HG03097 (cell line): ENCODE data around the gene LRRC4C.

Source experiments
- ATAC-seq: cut with Tn5 transposase; IDR thresholded peaks from one replicate; pipeline ENCODE4 v1.9.1; 2021; ENCODE audit not compliant: unreplicated experiment, low FRiP score

Gene LRRC4C

DNA sequence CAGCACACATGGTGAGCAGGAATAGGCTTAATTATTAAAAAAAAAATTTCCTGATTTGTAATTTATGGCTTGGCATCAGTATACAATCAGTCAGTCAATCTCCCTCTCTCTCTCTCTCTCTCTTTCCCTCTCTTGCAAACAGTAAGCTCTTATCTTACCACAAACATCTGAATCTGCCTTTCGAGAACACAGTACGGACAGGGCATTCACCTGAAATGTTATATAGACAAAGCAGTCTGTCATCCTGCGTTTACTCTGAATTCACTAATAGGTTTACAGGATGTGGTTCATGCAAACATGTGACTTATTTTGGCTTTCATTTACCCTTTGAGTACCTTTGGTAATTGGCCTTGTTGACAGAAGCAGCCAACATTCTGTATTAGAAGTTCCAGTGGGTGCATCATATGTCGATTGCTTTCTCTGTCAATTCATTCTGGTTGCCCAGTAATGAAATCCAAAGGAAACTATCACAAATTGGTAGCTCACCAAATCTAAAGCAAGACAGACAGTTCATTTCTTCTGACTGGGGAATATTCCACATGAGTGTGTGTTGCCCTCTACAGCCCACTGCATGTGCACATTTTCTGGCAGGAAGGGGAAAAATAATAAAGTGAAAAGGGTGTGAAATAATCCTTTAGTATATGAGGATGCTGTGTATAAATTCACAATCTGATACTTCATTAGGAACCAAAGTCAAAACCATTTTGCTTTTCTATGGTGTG lies 1058.2 kb downstream of the LRRC4C start:
- ATAC-seq, result no peak

DNA sequence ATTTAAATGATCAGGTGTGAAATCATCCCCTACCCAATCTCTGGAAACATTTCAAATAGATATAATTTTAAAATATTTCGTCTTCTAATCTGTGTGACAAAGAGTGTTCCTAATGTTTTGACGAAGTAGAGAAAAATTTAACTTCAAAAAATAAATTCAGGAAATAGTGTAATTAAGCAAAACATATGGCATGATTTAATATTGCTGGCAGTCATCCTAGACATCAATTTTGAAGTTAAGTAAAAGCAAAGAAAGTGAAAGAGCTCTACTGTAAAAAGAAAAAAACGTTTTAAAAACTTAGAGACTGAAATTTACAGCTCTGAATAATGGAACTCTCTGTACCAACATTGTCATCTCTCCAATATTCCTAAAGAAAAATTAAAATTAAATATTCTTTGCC lies 1062.3 kb downstream of the LRRC4C start:
- no peak for ATAC-seq

DNA sequence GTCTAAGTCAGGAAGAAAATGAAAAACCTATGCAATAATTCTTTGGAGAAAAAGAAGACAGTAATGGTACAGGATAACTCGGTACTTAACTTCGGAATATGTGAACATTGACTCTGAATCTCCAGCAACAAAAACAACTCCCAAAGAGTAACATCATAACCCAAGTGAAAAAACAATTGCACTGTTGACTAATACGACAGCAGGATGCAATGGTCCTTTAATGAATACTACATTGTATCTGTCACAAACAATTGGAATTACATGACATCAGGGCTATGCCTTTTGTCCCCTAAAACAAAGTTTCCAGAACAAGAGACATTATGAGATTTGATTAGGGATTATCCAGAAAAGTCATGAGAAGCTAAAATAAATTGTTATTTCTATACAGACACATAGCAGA lies 1065.9 kb downstream of the LRRC4C start:
- no peak for ATAC-seq

DNA sequence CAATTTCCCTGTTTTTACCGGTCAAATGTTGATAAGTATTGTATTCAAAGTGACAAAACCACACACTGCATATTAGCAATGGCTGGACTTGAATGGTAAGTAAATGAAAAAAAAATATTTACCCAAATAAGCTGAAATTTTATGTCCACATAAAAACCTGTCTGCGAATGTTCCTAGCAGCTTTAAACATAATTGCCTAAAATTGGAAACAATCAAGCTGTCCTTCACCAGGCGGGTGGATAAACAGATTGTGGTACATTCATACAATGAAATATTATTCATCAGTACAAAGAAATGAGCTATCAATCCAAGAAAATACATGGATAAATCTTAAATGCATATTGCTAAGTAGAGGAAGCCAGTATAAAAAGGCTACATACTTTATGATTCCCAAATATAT lies 1067.8 kb downstream of the LRRC4C start:
- ATAC-seq, result no peak

DNA sequence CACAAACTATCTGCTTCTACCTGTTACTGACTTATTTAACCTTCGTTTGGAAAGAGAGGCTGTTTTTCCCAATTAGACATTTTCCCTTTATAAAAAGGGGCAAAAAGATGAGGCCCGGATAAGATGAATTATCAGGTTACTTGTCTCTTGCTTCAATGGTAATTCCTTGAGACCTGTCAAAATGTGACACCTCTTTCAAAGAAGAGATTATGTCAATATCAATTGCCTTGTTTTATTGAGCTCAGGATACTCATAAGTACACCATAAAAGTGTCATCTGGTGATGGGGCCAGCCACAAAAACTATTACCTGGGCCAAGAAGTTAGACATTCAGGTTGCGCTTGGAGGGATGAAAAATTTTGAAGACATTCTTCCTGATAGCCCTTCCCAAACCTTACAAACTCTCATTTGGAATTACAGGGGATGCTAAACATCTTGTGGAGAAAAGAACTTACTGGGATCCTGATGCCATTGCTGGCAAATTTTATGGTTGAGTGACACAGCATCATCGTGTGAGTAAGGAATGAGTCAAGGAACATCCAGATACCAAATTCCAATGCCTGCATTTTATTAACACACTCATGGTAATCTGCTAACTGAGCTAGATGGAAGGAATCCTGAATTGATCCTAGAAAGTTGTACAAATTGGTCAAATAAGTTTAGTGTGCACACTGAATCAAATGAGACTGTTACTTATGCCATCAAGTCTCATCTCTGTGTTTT lies 1071.2 kb downstream of the LRRC4C start:
- ATAC-seq, result no peak

DNA sequence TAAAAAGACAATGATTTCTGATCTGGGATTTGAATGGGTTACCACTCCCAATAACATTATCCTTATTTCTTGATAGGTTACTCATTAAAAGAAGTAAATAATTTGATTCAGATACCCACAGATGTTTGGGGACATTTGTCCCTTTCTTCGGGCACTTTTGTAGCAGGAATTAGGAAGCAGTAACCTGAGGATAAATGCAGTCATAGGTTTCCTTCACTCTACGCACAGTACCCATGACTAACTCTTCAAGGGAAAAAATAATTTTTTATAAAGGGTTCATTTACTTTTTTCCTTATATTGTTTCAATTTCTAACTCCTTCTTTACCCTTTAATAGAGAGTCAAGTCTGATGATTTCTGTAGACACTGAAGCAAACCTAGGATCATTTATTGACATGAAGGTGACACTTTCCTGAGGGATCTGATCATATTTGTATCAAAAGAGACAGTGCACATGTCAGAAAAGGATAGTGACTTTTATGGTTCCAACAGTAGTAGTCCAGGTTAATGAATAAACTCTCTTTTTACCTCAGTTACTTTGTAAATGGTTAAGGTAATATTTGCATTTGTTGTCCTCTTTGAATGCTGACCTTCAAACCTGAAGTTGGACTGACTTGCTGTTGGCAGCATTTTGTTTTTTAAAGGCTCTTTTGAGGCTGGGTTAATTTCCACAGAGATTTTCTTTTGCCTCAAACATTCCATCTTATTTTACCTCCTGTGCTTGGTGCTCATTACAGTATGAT lies 1072.0 kb downstream of the LRRC4C start:
- no peak for ATAC-seq

DNA sequence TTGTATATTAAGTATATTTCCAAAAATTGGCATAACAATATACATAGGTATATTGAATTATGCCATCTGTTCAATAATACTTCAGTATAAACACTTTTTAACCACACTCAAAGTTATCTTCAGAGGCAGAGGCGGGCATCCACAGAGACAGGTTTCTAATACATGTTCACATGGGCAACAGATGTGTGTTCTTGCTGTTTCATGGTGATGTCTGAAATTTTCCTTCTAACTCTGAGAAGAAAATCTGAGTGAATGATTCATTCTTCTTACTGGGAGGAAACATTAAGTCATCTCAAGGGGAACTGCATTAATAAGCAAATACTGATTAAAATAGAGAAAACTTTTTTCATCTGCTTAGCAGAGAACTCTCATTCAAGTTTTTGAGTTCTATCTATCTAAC lies 1074.5 kb downstream of the LRRC4C start:
- no peak for ATAC-seq

DNA sequence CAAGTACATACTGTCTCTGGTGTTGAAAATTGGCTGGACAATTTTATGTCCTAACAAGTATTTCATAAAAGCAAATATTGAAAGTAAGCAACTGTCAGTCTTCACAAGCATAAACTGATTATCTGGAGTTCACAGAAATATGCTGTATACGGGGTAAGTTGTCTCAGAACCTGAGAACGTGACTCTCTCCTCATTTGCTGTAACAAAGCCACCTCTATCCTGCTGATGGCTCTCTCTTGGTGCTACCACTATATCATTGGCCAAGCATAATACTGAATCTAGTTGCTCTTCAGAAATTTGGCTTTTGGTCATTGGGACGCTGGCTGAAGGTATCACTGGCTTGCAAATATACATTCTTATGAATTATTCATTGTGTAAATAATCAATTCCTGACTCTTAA lies 1078.0 kb downstream of the LRRC4C start:
- ATAC-seq, result no peak

DNA sequence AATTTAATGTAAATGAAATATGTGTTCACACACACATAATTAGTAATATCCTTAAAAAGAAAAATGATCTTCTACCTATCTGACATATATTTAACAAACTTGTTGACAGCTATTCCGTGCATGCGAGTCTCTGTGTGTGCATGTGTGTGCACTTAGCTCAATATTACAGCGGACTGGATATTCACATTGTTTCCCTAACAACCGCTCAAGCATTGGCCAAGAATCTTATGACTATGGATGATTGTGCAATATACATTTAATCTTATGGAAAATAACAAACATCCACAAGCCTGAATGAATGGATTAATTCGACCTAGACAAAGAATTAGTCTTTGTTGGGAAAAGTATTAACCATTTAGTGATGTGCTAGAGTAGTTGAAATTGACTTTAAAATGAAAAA lies 1078.6 kb downstream of the LRRC4C start:
- no peak for ATAC-seq

DNA sequence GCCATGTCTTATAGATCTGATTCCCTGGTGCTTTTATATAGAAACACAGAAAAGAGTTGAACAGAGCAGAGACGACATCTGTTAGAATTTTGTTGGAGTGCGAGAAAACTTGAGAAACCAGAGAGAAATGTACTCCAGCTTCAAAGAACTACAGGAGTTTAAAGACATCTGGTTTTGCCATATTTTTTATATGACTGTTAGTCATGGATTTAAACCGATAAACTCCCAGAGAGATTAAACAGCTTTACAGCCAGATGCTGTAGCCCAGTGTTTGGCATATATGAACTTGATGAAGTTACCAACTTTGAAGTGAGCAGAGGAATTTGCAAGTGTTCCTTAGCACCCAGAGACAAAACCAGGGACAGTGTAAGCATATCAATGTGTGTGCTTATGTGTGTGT lies 1083.1 kb downstream of the LRRC4C start:
- no peak for ATAC-seq

DNA sequence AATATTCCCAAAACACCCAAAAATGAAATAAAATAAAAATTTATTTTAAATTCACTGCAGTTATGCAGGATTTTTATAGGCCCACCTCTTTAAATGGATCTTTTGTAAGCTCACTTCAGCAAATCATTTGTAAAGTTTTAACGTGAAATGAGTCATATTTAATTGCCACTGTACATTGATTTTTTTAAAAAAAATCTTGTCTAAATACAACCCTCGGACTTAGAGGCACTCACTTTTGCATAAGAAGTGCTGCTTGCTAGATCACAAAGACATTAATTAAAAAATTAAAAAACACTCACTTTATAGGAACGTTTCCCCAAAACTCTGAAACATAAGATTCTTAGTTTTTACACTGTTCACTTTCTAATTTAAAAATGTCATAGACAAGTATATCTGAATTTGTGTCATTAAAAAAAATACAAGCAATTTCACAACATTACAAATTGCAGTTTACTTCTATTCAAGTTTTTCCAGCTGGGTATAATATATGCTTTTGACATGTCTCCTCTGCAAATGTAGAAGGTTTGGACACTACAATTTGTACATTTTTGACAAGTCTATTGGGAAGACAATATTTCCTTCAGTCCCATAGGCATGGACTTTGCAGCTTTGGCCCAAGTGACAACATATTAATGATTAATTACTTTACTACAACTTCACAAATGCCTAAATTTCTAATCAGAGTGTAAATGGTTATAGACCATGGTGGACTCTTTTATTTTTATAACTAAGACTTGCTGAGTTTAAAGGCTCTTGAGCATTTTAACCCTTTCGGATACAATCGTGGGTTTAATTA lies 1088.4 kb downstream of the LRRC4C start:
- ATAC-seq, result no peak

DNA sequence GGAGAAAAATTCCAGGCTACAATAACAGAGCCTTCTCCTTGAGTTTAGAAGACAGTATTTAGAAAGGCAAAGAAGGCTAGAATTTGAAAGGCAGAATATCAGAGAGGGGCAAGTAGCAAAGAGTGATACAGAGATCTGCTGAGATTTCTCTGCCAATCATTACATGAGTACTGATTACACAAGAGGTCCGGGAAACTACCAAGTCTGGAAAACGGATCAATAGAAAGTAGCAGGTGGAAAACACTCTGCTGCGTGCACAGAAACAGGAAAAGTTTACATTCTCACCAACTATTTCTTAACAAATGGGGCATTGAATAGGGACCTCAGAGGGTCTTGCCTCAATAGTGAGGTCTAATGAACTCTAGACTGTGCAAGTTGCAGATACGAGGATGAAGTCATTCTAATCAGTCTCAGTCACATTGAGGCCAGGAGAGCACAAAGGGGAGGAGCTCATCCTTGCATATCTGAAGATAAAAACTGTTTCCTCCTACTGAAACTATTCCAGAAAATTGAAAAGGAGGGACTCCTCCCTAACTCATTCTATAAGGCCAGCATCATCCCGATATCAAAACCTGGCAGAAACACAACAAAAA lies 1099.2 kb downstream of the LRRC4C start:
- no peak for ATAC-seq

DNA sequence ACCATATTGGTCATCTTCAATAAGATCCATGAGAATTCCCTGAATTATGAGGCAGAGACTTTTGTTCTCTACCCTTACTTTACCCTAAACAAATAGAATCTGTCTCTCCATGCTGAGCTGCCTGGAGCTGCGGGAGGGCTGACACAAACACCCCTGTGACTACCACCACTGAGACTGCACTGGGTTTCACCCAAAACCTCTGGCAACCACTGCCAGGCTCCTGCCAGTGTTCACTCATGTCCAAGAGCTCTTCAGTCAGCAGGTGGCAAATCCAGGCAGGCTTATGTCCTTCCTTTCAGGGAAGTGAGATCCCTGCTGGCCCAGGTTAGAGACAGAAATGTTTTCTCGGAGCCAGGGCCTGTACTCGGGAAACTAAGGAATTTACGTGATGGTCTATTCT lies 1105.3 kb downstream of the LRRC4C start:
- no peak for ATAC-seq

DNA sequence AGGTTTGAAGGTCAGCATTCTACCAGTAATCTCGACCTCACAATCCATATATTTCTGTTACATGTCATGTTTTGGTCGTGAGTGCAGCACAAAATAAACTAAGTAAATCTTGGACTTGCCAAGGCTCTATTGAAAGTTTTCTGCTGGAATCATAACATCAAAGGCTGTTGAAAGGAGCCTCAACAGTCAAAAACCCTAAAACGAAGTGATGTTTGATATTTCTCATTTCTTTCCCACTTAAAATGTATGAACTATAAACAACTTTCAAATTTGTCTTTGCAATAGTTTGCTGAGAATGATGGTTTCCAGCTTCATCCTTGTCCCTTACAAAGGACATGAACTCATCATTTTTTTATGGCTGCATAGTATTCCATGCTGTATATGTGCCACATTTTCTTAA lies 1118.5 kb downstream of the LRRC4C start:
- ATAC-seq, result no peak

DNA sequence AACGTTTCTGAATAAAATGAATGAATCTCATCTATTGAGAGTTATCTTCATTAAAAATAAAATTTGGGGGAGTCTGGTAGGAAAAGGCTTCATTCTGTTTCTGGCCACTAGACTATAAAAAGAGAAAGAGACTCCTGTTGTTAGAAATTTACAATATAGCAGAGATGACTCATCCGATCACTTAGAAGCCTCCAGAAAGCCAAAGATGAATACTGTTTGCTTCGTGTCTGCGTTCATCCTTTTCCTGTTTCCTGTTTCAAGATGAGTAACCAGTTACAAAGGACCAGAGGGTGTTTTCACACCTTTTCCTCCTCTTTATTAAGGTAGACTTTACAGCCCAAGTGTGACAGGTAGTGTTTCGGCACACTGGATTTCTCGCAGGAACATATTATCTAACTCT lies 1120.7 kb downstream of the LRRC4C start:
- no peak for ATAC-seq

DNA sequence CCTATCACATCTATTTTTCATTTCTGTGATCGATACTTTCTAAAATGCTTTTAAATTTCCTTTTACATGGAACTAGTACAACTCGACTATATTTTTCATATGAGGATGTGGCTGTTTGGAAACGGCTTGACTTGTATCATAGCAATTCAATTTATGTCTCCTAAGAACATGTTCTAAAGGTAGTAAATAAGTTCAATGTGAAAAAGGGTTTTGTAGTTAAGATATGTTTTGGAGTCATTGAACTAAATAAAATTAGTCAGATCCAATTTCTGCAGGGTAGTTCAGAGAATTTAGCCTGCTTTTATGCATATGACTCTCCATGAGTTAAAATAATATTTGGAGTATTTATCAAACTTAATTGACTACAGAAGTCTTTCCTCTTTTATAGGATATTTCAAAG lies 1121.4 kb downstream of the LRRC4C start:
- ATAC-seq, result no peak

DNA sequence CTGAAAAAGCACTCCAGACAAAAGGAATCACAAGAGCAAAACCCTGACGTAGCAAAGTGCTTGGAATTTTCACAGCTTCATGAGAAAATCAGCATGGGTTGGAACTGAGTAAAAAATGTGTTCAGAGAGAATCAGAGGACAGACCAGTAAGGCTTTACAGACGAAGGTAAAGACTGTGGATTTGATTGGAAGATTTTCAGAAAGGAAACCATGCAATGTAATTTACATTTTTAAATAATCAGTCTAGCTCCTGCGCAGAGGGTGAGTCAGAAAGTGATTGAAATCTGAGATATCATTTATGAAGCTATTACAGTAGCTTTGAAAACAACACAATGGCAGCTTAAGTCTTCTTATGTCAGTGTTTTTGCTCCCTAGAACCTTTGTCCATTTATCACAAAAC lies 1122.3 kb downstream of the LRRC4C start:
- ATAC-seq, result no peak

DNA sequence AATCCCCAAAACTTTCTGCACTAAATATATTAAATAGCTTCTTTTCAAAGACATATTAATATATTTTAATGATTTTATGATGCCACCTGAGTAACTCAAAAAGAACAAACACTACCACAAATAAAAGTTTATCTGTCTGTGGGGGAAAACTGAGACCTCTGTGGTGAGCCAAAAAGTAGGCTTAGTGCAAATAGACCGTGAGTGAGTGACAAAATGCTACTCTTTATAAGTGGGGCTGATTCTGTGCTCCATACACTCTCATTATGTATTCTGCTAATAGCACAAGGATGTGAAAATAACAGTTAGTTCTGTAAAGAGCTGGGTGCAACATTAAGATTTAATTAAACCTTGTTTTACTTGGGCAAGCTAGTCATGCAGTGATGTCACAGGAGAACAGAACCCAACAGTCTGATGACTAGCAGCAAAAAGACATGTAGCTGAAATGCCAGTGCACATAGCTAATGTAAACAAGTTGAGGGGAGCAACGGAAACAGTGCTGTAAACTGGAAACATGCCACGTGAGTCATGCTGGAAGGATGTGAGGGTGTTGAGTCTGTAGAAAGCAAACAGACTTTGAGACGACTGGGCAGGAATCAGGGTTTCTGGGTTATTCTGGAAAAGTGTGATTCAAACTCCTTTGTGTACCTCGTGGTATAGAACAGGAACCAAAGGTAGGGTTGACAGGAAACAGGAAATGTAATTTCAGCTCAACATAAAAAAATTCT lies 1130.4 kb downstream of the LRRC4C start:
- no peak for ATAC-seq

DNA sequence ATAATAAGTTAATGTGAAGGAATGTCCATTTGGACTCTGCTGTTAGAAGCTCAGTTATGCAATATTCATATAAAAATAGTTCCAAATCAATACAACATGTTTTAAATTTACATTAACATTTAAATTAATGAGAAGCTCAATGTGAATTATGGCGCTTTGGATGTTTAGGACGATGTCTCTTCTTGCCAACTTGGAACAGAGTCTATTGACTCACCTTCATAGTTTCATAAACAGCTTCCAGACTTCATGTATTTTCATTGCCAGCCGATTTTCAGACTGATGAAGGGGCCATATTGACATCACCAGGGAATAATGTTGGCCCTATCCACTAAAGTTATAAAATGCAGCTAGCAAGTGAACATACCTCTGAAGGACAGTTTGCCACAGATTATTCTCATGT lies 1136.2 kb downstream of the LRRC4C start:
- no peak for ATAC-seq

DNA sequence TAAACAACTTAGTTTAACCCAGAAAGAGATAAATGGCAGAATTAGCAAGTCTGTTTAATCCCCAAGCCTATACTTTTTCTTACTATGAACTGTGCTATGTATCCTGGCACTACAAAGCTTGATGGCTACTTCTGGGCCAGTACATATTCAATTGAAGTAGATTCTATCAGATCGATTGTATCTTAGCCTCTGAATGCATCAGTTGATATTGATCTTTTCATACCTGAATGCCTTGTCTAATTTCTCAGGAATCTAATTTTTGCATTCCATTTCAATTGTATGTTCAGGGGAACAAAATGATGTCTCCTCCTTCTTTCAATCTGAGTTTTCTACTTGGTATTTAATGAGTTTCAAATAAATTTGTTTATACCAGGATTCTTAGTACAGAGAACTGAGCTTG lies 1137.9 kb downstream of the LRRC4C start:
- ATAC-seq, result no peak
